Ramos (cell line): ENCODE results near the gene ATP6V0E1.

Experiments
- in situ Hi-C: fragments of 300-500 bp; cut with MboI; formaldehyde crosslinking; loops from one replicate; pipeline ENCODE4 v1.14.3; 2022; ENCODE audit warnings: low sequenced_read_pairs; ENCODE audit not compliant: unreplicated experiment

ATP6V0E1 gene

GRCh38 chr5:172953776-172954675 is 29.5 kb upstream of the ATP6V0E1 start:
- in situ Hi-C loops = loop anchor here (25.0 kb wide), 1 partner anchor 608 kb away; no protein-coding TSS in a partner anchor

- in situ Hi-C loops = loop anchor here (25.0 kb wide), 1 partner anchor 608 kb away; no protein-coding TSS in a partner anchor
These were observed 28.8 kb upstream of the ATP6V0E1 start for GRCh38 chr5:172954751-172955159.

DNA sequence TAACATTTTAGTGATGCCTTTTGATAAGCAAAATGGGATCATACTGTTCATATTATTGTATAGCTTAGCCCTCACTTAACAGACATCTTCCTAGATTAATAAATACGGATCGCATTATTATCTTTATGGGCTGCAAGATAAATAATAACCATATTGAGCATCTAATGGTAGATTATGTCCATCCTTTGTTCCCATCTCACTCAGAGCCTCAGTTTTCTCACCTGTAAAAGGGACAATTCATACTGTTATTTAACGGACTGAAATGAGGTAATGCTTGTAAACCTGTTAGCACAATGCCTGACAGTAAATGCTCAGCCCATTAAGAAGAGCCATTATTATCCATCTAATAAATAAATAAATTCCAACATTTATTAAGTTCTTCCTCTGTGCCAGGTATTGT is 27.3 kb upstream of the ATP6V0E1 start:
- in situ Hi-C loops = loop anchor here (25.0 kb wide), 1 partner anchor 606 kb away; no protein-coding TSS in a partner anchor

- in situ Hi-C loops = loop anchor here (25.0 kb wide), 1 partner anchor 605 kb away; no protein-coding TSS in a partner anchor
These were observed 26.6 kb upstream of the ATP6V0E1 start for GRCh38 chr5:172956936-172957335.

GRCh38 chr5:172957458-172957857 is 26.1 kb upstream of the ATP6V0E1 start:
- in situ Hi-C loops = loop anchor here (25.0 kb wide), 1 partner anchor 605 kb away; no protein-coding TSS in a partner anchor

DNA sequence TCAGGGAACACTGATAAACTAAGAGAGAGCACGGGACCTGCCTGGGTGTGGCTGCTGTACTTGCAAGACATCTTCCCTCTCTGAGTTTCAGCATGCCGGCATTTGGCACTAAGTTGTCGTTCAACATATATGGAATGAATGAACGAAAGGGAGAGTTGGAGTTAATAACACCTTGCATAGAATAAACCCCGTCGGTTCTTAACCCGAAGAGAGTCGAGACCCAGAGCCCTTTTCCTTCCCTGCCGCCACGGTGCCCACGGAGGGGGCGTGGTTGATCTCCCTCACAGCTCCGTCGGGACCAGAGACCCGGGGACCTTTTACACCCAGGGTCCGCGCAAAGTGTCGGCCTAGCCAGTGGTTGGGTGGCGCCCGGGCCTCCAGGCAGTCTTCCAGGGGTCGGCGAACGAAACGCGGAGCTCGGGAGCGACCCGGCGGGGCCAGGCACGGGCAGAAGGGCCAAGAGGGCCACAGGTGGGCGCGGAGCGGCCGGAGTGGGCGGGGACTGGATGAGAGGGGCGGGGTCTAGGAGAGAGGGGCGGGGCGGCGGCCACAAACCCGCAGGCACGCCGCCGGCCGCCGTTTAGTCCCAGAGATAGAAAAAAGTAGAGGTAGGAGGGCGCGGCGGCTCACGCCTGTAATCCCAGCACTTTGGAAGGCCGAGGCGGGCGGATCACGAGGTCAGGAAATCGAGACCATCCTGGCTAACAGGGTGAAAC is 25.1 kb upstream of the ATP6V0E1 start:
- in situ Hi-C loops = loop anchor here (25.0 kb wide), 1 partner anchor 604 kb away; no protein-coding TSS in a partner anchor

- in situ Hi-C loops = loop anchor here (25.0 kb wide), 1 partner anchor 602 kb away; no protein-coding TSS in a partner anchor
These were observed 23.5 kb upstream of the ATP6V0E1 start for GRCh38 chr5:172959824-172960799.

DNA sequence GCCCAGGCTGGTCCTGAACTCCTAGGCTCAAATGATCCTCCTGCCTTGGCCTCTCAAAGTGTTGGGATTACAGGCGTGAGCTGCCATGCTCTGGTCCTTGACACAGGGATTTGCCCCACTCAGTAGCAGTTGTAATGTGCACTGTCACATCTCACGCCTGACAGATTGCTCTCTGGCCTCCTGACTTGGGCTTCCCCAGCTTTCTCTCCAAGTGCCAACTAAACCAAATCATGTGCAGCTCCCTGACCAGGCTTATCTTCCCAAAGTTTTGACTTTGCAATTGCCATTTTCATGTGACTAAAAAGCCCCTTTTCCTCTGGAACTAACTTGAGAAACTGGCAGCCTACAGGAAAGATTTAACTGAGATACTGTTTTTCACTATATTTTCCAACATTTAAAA is 13.7 kb upstream of the ATP6V0E1 start:
- in situ Hi-C loops = loop anchor here (25.0 kb wide), 1 partner anchor 592 kb away; no protein-coding TSS in a partner anchor

GRCh38 chr5:172971482-172971881 is 12.1 kb upstream of the ATP6V0E1 start:
- in situ Hi-C loops = loop anchor here (25.0 kb wide), 1 partner anchor 591 kb away; no protein-coding TSS in a partner anchor

DNA sequence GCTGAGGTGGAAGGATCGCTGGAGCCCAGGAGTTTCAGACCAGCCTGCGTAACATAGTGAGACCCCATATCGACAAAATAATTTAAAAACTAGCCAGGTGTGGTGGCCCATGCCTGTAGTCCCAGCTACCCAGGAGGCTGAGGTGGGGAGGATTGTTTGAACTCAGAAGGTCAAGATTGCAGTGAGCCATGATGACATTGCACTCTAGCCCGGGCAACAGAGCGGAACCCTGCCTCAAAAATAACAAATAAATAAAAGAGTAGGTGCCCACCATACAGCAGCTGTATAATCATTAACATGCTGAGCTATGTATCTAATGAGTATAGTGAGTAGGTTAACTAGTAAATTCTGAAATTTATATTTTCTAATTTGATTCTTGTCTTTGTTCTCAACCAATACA is 11.0 kb upstream of the ATP6V0E1 start:
- in situ Hi-C loops = loop anchor here (25.0 kb wide), 1 partner anchor 590 kb away; no protein-coding TSS in a partner anchor

DNA sequence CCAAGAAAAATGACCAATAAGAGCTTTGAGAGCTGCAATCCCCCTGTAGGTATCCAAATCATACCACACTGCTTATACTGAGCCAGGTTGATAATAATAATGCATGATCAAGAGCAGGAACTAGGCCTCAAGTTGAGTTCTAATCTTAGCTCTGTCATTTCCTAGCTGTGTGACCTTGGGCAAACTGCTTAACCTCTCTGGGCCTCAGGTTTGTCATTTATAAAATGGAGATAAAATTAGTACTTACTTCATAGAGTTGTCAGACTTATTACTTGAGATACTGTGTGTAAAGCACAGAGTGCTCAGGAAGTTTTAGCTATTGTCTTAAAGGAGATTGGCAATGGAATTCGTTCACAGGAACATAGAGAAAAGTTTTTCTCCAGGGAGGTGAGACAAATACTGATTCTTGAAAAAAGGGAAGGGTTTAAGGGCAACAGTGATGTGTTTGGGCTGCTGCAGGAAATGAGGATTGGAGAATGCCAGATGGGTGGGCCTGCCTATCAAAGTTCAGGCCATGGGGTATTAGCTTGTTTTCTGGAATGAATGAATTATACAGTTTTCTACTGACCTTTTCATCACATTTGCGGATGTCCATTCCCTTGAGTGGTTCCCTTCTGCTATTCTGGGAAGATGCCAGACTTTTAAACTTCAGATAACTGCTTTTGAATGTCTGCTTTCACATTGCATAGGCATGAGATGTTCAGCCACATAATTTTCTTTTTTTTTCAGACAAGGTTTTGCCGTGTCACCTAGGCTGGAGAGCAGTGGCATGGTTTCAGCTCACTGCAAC is 10.2 kb upstream of the ATP6V0E1 start:
- in situ Hi-C loops = loop anchor here (25.0 kb wide), 1 partner anchor 589 kb away; no protein-coding TSS in a partner anchor

- in situ Hi-C loops = loop anchor here (25.0 kb wide), 1 partner anchor 588 kb away; no protein-coding TSS in a partner anchor
These were observed 9.6 kb upstream of the ATP6V0E1 start for GRCh38 chr5:172973931-172974330.

GRCh38 chr5:172975289-172975688 is 8.3 kb upstream of the ATP6V0E1 start:
- in situ Hi-C loops = no loop called here

DNA sequence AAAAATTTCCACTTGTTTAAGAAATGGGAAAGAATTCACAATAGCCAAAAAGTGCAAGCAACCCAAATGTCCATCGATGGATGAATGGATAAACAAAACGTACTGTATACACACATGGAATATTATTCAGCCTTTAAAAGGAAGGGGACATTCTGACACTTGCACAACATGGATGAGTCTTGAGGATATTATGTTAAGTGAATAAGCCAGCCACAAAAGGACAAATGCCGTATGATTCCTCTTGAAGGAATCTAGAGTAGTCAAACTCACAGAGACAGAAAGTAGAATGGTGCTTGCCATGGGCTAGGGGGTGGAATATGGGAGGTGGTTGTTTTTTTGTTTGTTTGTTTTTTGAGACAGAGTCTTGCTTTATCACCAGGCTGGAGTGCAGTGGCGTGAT is 3.8 kb upstream of the ATP6V0E1 start:
- in situ Hi-C loops = loop anchor here (5.0 kb wide), 1 partner anchor 163 kb away; the partner anchor contains the start of gene BNIP1

GRCh38 chr5:172981931-172982330 is 1.6 kb upstream of the ATP6V0E1 start:
- in situ Hi-C loops = loop anchor here (5.0 kb wide), 1 partner anchor 160 kb away; the partner anchor contains the start of gene BNIP1

DNA sequence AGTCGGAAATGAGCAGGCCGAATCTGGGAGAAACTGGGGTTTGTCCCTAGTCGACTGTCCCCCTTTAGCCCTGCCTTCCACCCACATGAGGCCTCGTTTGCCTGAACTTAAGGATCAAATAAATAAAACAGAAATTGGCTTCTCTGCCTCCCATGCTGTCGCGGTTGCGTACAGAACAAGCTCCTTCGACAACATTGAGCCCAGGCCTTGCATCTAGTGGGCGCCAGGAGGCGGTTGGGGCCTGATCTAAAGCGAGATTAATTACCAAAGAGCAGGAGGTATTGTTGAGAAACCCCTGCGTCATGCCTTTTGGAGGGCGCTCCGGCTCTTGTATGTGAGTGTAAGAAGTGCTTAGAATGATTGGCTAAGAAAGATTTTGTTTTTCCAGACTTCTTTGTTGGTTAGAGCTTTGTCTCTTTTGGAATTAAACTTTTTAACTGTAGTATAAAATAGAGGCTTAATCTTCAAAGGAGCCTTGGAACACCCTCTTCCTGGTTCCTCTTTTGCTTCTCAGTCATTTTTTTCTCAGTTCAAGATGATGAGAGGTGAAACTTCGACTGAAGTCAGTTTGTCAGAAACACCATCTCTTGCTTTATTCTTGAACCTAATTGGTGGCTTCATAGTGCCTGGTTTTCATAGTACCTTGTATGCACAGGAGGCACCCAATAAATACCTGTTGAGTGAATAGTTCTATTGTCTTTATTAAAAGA is 828 bp downstream of the ATP6V0E1 start:
- in situ Hi-C loops = loop anchor here (5.0 kb wide), 1 partner anchor 158 kb away; the partner anchor contains the start of gene BNIP1

GRCh38 chr5:172985596-172985995 is 2.0 kb downstream of the ATP6V0E1 start:
- in situ Hi-C loops = no loop called here

- in situ Hi-C loops = no loop called here
These were observed 4.7 kb downstream of the ATP6V0E1 start for GRCh38 chr5:172988276-172988675.
